GM12874 (cell line): Measurements from ENCODE around the gene ARHGAP26.

Experiments
- TF ChIP-seq, protein P1 (sequence below): IDR thresholded peaks from 2 replicates; pipeline ENCODE4 v1.5.1; 2011; ENCODE audit warnings: low read depth, mild to moderate bottlenecking, control low read depth, low read length, moderate library complexity; ENCODE audit not compliant: insufficient read depth

ARHGAP26 gene

DNA sequence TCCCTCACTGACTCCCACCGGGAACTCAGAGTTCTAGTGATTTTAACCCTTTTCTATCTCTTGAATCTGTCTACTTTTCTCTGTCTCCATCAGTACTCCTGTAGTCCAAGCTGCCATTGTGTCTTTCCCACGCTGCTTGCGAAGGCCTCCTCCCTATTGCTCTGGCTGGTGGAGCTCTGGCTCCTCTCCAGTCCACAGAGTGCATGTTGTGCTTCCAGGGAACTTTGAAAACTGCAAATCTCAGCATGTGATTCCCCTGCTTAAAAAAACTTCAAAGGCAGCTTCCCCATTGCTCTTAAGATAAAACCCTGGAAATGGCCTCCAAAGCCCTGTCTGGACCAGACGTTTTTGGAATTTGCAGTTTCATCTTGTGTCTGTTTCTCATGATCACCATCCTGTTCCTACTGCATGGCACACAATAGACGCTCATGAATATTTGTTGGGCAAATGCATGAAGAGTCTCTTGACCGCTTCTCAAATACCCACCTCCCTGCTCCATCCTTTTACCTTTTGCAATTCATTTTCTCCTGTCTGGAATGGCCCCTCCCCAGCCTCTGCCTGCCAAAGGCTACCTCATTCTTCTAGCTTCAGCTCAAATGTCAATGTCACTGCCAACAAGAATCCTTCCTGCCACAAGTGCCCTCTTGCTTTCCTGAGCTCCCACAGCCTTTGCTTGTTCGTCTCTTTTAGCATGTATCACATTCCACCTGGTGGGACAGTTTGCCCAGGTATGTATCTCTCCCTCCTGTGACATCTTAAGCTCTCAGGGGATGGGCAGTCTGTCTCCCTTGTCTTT is 293.2 kb downstream of the ARHGAP26 start:
- TF ChIP-seq, protein P1, sequence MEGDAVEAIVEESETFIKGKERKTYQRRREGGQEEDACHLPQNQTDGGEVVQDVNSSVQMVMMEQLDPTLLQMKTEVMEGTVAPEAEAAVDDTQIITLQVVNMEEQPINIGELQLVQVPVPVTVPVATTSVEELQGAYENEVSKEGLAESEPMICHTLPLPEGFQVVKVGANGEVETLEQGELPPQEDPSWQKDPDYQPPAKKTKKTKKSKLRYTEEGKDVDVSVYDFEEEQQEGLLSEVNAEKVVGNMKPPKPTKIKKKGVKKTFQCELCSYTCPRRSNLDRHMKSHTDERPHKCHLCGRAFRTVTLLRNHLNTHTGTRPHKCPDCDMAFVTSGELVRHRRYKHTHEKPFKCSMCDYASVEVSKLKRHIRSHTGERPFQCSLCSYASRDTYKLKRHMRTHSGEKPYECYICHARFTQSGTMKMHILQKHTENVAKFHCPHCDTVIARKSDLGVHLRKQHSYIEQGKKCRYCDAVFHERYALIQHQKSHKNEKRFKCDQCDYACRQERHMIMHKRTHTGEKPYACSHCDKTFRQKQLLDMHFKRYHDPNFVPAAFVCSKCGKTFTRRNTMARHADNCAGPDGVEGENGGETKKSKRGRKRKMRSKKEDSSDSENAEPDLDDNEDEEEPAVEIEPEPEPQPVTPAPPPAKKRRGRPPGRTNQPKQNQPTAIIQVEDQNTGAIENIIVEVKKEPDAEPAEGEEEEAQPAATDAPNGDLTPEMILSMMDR: no peak

GRCh38 chr5:143064218-143064641 is 294.1 kb downstream of the ARHGAP26 start:
- TF ChIP-seq, protein P1: no peak

DNA sequence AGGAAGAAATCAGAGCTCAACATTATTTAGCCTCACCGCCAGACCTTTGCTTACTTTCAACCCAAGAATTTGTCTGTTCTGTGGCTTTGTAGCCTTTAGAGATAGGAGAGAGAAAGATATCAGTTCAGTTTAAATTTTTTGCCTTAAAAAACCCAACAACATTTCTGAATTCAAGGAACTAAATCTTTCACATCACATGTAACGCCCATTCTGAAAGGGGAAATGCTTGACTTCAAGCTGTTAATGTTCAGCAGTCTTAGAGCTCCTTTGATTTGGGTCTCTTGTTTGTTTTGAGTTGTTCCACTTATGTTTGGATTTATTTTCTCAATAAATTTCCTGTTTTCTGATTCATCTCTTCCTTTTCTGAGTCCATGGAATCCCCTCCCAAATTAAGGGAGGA is 294.5 kb downstream of the ARHGAP26 start:
- TF ChIP-seq, protein P1: no peak

DNA sequence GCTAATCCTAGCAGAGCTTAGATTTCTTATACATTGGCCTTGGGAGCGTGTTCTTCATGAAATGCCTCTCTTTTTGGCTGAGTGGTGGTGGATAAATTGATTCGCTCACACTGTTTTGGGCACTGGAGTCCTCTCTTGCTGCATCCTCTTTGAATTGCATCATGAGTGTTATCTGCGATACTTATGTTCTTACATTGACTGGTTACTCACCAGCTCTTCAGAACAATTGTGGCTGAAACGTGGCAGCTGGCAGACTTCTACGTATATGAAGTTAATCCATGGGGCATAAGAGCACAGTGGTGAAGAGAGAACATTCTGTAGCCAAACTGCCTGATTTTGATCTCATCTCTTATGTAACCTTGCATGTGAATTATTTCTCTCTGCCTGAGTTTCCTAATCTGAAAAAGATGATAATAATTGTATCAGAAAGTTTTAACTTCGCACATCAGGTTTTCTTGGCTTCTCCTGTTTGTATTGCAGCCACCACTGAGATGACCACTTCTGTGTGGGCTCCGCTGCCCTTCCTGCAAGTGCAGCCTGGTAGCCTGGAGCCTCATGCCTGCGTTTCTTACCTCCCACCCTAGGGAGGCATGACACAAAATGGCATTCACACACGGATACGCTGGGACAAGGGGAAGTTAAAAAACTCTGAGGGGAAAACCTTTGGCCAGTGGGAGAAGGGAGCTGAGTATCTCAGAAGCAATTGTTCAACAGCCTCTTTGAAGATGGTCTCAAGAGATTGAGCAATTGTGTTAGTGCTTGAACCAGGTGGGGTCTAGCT is 295.2 kb downstream of the ARHGAP26 start:
- TF ChIP-seq, protein P1: no peak

- TF ChIP-seq, protein P1: no peak
These were observed 295.9 kb downstream of the ARHGAP26 start for GRCh38 chr5:143065996-143066522.

- TF ChIP-seq, protein P1: no peak
These were observed 296.5 kb downstream of the ARHGAP26 start for GRCh38 chr5:143066556-143067281.

- TF ChIP-seq, protein P1: no peak
These were observed 298.5 kb downstream of the ARHGAP26 start for GRCh38 chr5:143068712-143069111.
